Naive thymus-derived CD8-positive, alpha-beta T cell (primary cell): ENCODE results near the gene KCNIP3. TPM values are rescaled to one million over a fixed set of nuclear protein-coding genes. Genes with fewer than 3 reads are reported as not detected.

Experiments
- ATAC-seq, 2 donors: fragments of 150-1000 bp; cut with Tn5 transposase in 1 of 2; sonication (Bioruptor Pico), chemical (Tn5 transposase) in 1 of 2; 1 replicate in 1 of 2; 2 replicates in 1 of 2; pipeline ENCODE4 v1.10.0; 2021; ENCODE audit warnings: mild to moderate bottlenecking in 2 of 2, moderate library complexity in 2 of 2
- POLR2A ChIA-PET: fragments of 350-600 bp; sonication (Branson Sonifier 250); formaldehyde crosslinking; loops from one replicate; lab custom pipeline; 2021; ENCODE audit warnings: antibody characterized with exemption; lab: Charles Lee
- DNase-seq, 10 donors: peaks; one replicate each; pipeline versions ENCODE4 v3.0.0 to v3.0.0-alpha.2; 2020 to 2022
- H3K27ac Mint-ChIP-seq, 10 donors: one replicate each; pipeline ENCODE4 v1.8.0; 2020 to 2022; ENCODE audit warnings: mild to moderate bottlenecking in 10 of 10, mixed read lengths in 10 of 10, moderate library complexity in 4 of 10, inconsistent platforms in 1 of 10
- H3K27me3 Mint-ChIP-seq, 5 donors: one replicate each; pipeline ENCODE4 v1.8.0; 2021 to 2022; ENCODE audit warnings: mixed read lengths in 5 of 5
- H3K36me3 Mint-ChIP-seq, 3 donors: one replicate each; pipeline ENCODE4 v1.8.0; 2020 to 2022; ENCODE audit warnings: mixed read lengths in 3 of 3, mild to moderate bottlenecking in 2 of 3, inconsistent platforms in 1 of 3
- H3K4me1 Mint-ChIP-seq, 4 donors: one replicate each; pipeline ENCODE4 v1.8.0; 2021 to 2022; ENCODE audit warnings: mixed read lengths in 4 of 4
- H3K4me3 Mint-ChIP-seq, 10 donors: one replicate each; pipeline ENCODE4 v1.8.0; 2020 to 2022; ENCODE audit warnings: mild to moderate bottlenecking in 10 of 10, mixed read lengths in 10 of 10, moderate library complexity in 6 of 10, inconsistent platforms in 1 of 10
- H3K9me3 Mint-ChIP-seq, 9 donors: one replicate each; pipeline ENCODE4 v1.8.0; 2020 to 2022; ENCODE audit warnings: mixed read lengths in 9 of 9, mild to moderate bottlenecking in 3 of 9, inconsistent platforms in 1 of 9, moderate library complexity in 1 of 9
- polyA plus RNA-seq, 3 donors: library from polyadenylated mRNA; unstranded; fragments of 300-500 nt; fragmentation: Illumina TruSeq; gene quantifications; one replicate each; pipeline ENCODE4 v1.2.3, GENCODE V29; 2021
- total RNA-seq, 8 experiments: library from RNA in 2 of 8; stranded (reverse) in 2 of 8; gene quantifications; one replicate each; pipeline ENCODE4 v1.2.3 and lab custom pipeline; 2021 to 2026

Gene KCNIP3
- total and polyA plus RNA-seq, 5 experiments from 2014 or later = not detected

- no peak overlapping the region for H3K27ac Mint-ChIP-seq
- no peak for DNase-seq
Measured at GRCh38 chr2:95301876-95302641, 4.9 kb downstream of the KCNIP3 start.

GRCh38 chr2:95303191-95303919 is 6.2 kb downstream of the KCNIP3 start:
- no peaks in the 10 kb centered on the region for H3K36me3 Mint-ChIP-seq
- peaks cover 0 to 15% (median 0%) of the 10 kb centered on the region in 5 donors for H3K27me3 Mint-ChIP-seq
- H3K4me3 Mint-ChIP-seq = no peak overlapping the region
- H3K4me1 Mint-ChIP-seq = peaks cover 0 to 3% (median 0%) of the 10 kb centered on the region in 4 donors
- no peaks in the 10 kb centered on the region for H3K9me3 Mint-ChIP-seq
- ATAC-seq (no peak), DNase-seq (no peak)
- H3K27ac Mint-ChIP-seq = peak overlapping the region in 1 of 10 donors; percentile 36
- POLR2A ChIA-PET = no interaction called here

More at GRCh38 chr2:95301876-95302641, 4.9 kb downstream of the KCNIP3 start:
- Mint-ChIP-seq H3K4me1 (peaks cover 0 to 4% (median 0%) of the 10 kb centered on the region in 4 donors), H3K36me3 (no peaks in the 10 kb centered on the region), H3K4me3 (no peak overlapping the region), H3K27me3 (peaks cover 0 to 22% (median 0%) of the 10 kb centered on the region in 5 donors), H3K9me3 (no peaks in the 10 kb centered on the region)
- no peak for ATAC-seq
- POLR2A ChIA-PET = no interaction called here

GRCh38 chr2:95305380-95306061 is 8.4 kb downstream of the KCNIP3 start:
- ATAC-seq (no peak), DNase-seq (no peak)
- Mint-ChIP-seq H3K4me3 (no peak overlapping the region), H3K27me3 (peaks cover 0 to 6% (median 0%) of the 10 kb centered on the region in 5 donors), H3K36me3 (no peaks in the 10 kb centered on the region), H3K4me1 (peaks cover 0 to 6% (median 0%) of the 10 kb centered on the region in 4 donors), H3K9me3 (no peaks in the 10 kb centered on the region), H3K27ac (no peak overlapping the region)
- POLR2A ChIA-PET = no interaction called here

GRCh38 chr2:95306336-95306895 is 9.3 kb downstream of the KCNIP3 start:
- Mint-ChIP-seq H3K9me3 (no peaks in the 10 kb centered on the region), H3K4me1 (peaks cover 0 to 3% (median 0%) of the 10 kb centered on the region in 4 donors), H3K27me3 (peaks cover 0 to 3% (median 0%) of the 10 kb centered on the region in 5 donors), H3K36me3 (no peaks in the 10 kb centered on the region), H3K27ac (no peak overlapping the region), H3K4me3 (no peak overlapping the region)
- ATAC-seq = no peak
- DNase-seq = no peak
- POLR2A ChIA-PET = no interaction called here

GRCh38 chr2:95307036-95307435 is 9.9 kb downstream of the KCNIP3 start:
- Mint-ChIP-seq H3K9me3 (no peaks in the 10 kb centered on the region), H3K27me3 (peaks cover 0 to 3% (median 0%) of the 10 kb centered on the region in 5 donors), H3K4me3 (no peak overlapping the region), H3K36me3 (no peaks in the 10 kb centered on the region), H3K4me1 (peaks cover 0 to 3% (median 0%) of the 10 kb centered on the region in 4 donors), H3K27ac (no peak overlapping the region)
- DNase-seq (no peak), ATAC-seq (no peak)
- POLR2A ChIA-PET = no interaction called here

- Mint-ChIP-seq H3K4me1 (peaks cover 0 to 3% (median 0%) of the 10 kb centered on the region in 4 donors), H3K9me3 (no peaks in the 10 kb centered on the region), H3K4me3 (no peak overlapping the region), H3K27ac (no peak overlapping the region), H3K36me3 (no peaks in the 10 kb centered on the region), H3K27me3 (peaks cover 0 to 3% (median 0%) of the 10 kb centered on the region in 5 donors)
- ATAC-seq (no peak), DNase-seq (no peak)
- POLR2A ChIA-PET = no interaction called here
Measured at GRCh38 chr2:95307878-95308277, 10.7 kb downstream of the KCNIP3 start.

- POLR2A ChIA-PET = no interaction called here
- Mint-ChIP-seq H3K4me1 (peaks cover 0 to 3% (median 0%) of the 10 kb centered on the region in 4 donors), H3K4me3 (no peak overlapping the region), H3K36me3 (no peaks in the 10 kb centered on the region), H3K9me3 (no peaks in the 10 kb centered on the region), H3K27me3 (peaks cover 0 to 3% (median 0%) of the 10 kb centered on the region in 5 donors), H3K27ac (no peak overlapping the region)
- no peak for DNase-seq
- no peak for ATAC-seq
Measured at GRCh38 chr2:95308426-95308990, 11.4 kb downstream of the KCNIP3 start.

- Mint-ChIP-seq H3K4me1 (peaks cover 0 to 3% (median 0%) of the 10 kb centered on the region in 4 donors), H3K9me3 (no peaks in the 10 kb centered on the region), H3K4me3 (no peak overlapping the region), H3K27ac (no peak overlapping the region), H3K27me3 (peaks cover 0 to 8% (median 0%) of the 10 kb centered on the region in 5 donors), H3K36me3 (no peaks in the 10 kb centered on the region)
- no peak for DNase-seq
- no peak for ATAC-seq
- POLR2A ChIA-PET = no interaction called here
Measured at GRCh38 chr2:95309599-95309998, 12.5 kb downstream of the KCNIP3 start.

GRCh38 chr2:95310216-95310615 is 13.1 kb downstream of the KCNIP3 start:
- Mint-ChIP-seq H3K9me3 (no peaks in the 10 kb centered on the region), H3K4me1 (peaks cover 0 to 3% (median 0%) of the 10 kb centered on the region in 4 donors), H3K27me3 (peaks cover 0 to 11% (median 1%) of the 10 kb centered on the region in 5 donors), H3K4me3 (no peak overlapping the region), H3K27ac (no peak overlapping the region), H3K36me3 (no peaks in the 10 kb centered on the region)
- POLR2A ChIA-PET = no interaction called here
- DNase-seq (no peak), ATAC-seq (no peak)

- POLR2A ChIA-PET = no interaction called here
- Mint-ChIP-seq H3K27me3 (peaks cover 0 to 11% (median 1%) of the 10 kb centered on the region in 5 donors), H3K9me3 (no peaks in the 10 kb centered on the region), H3K4me3 (no peak overlapping the region), H3K4me1 (peaks cover 0 to 3% (median 0%) of the 10 kb centered on the region in 4 donors), H3K27ac (no peak overlapping the region), H3K36me3 (no peaks in the 10 kb centered on the region)
- no peak for ATAC-seq
- no peak for DNase-seq
Measured at GRCh38 chr2:95310651-95311050, 13.5 kb downstream of the KCNIP3 start.

- POLR2A ChIA-PET = no interaction called here
- Mint-ChIP-seq H3K27me3 (peaks cover 0 to 16% (median 1%) of the 10 kb centered on the region in 5 donors), H3K9me3 (no peaks in the 10 kb centered on the region), H3K4me1 (peaks cover 0 to 3% (median 0%) of the 10 kb centered on the region in 4 donors), H3K36me3 (no peaks in the 10 kb centered on the region), H3K4me3 (no peak overlapping the region), H3K27ac (no peak overlapping the region)
- DNase-seq = no peak
- ATAC-seq = no peak
Measured at GRCh38 chr2:95311815-95312542, 14.8 kb downstream of the KCNIP3 start.
